Measurements from ENCODE around the gene PERM1. TPM values are rescaled to one million over a fixed set of nuclear protein-coding genes. Genes with fewer than 3 reads are reported as not detected.

PERM1 gene
- total RNA-seq, 1 experiment from 2014 or later = 1.5 TPM

GRCh38 chr1:937521-937920 is 44.4 kb downstream of the PERM1 start:
- Histone ChIP-seq H3K4me1 (ENCODE audit: control insufficient read depth, insufficient read depth, low read length) (peaks cover 48% of the 10 kb centered on the region), H3K27ac (ENCODE audit: low read length) (peak overlapping the region; percentile 46), H3K9me3 (ENCODE audit: control insufficient read depth, insufficient read depth, low read depth, low read length) (no peaks in the 10 kb centered on the region), H3K4me3 (ENCODE audit: low read depth in 2 of 2, low read length in 2 of 2) (no peak overlapping the region), H3K27me3 (ENCODE audit: control insufficient read depth, insufficient read depth, low read length) (no peaks in the 10 kb centered on the region), H3K36me3 (ENCODE audit: control insufficient read depth, insufficient read depth, low read length) (no peaks in the 10 kb centered on the region)
- intact Hi-C loops (cut with micrococcal nuclease; ENCODE audit: unreplicated experiment) (no loop called here), in situ Hi-C loops (cut with HindIII; ENCODE audit: low pct_unique_long_range_greater_than_20kb, low sequenced_read_pairs) (no loop called here)
- BruUV-seq (replicated peaks) = no TSS peak
- no peak for ATAC-seq
- ChIA-PET POLR2A (no interaction called here), CTCF (interaction anchor here (1.5 kb wide), 2 partner anchors 11 to 33 kb away, joined by 3 to 10 read pairs; no protein-coding TSS in a partner anchor)
- TF ChIP-seq REST (IDR thresholded peaks at IDR 0.05; ENCODE audit: insufficient read depth in 1 of 2, low read depth in 2 of 2, low read length in 1 of 2) (no peak), SIN3A (IDR thresholded peaks at IDR 0.05; ENCODE audit: borderline replicate concordance, insufficient read depth, low read depth, low read length) (no peak), TCF7L2 (IDR thresholded peaks at IDR 0.05; ENCODE audit: low read depth, low read length) (no peak), CTCF (IDR thresholded peaks at IDR 0.05) (no peak), POLR2AphosphoS5 (IDR thresholded peaks at IDR 0.05; ENCODE audit: low read depth, low read length) (no peak)
- no peak for DNase-seq (ENCODE audit: low read depth, low spot score)

GRCh38 chr1:936348-937264 is 45.3 kb downstream of the PERM1 start:
- BruUV-seq (replicated peaks) = no TSS peak
- Histone ChIP-seq H3K27ac (ENCODE audit: low read length) (no peak overlapping the region; the same call in 1 of the 2 replicates), H3K36me3 (ENCODE audit: control insufficient read depth, insufficient read depth, low read length) (no peaks in the 10 kb centered on the region), H3K27me3 (ENCODE audit: control insufficient read depth, insufficient read depth, low read length) (no peaks in the 10 kb centered on the region), H3K9me3 (ENCODE audit: control insufficient read depth, insufficient read depth, low read depth, low read length) (no peaks in the 10 kb centered on the region), H3K4me3 (ENCODE audit: low read depth in 2 of 2, low read length in 2 of 2) (no peak overlapping the region), H3K4me1 (ENCODE audit: control insufficient read depth, insufficient read depth, low read length) (peaks cover 56% of the 10 kb centered on the region)
- CTCF ChIA-PET = no interaction called here
- TF ChIP-seq TCF7L2 (IDR thresholded peaks at IDR 0.05; ENCODE audit: low read depth, low read length) = no peak
- TF ChIP-seq POLR2AphosphoS5 (IDR thresholded peaks at IDR 0.05; ENCODE audit: low read depth, low read length) = no peak
- no peak for TF ChIP-seq SIN3A (IDR thresholded peaks at IDR 0.05; ENCODE audit: borderline replicate concordance, insufficient read depth, low read depth, low read length)
- TF ChIP-seq REST (IDR thresholded peaks at IDR 0.05; ENCODE audit: insufficient read depth in 1 of 2, low read depth in 2 of 2, low read length in 1 of 2) = no peak
- TF ChIP-seq CTCF (IDR thresholded peaks at IDR 0.05) = no peak
- intact Hi-C loops (cut with micrococcal nuclease; ENCODE audit: unreplicated experiment) (no loop called here), in situ Hi-C loops (cut with HindIII; ENCODE audit: low pct_unique_long_range_greater_than_20kb, low sequenced_read_pairs) (no loop called here)
- ATAC-seq (no peak), DNase-seq (ENCODE audit: low read depth, low spot score) (no peak)
- POLR2A ChIA-PET = interaction anchor here (0.6 kb wide), 1 partner anchor 78 kb away, joined by 3 read pairs; no protein-coding TSS in a partner anchor

All from Panc1 (cell line).